Mesothelial cell of epicardium (in vitro differentiated cells): ENCODE results near the gene RAB40B. TPM values are rescaled to one million over a fixed set of nuclear protein-coding genes. Genes with fewer than 3 reads are reported as not detected.
A peak's percentile ranks its signal among the peaks of the same experiment; 100 is the strongest.

Source experiments
- DNase-seq, 2 experiments: peaks; one replicate each; pipeline ENCODE4 v3.0.0; 2021; ENCODE audit warnings: low spot score in 2 of 2; ENCODE audit not compliant: unreplicated experiment in 2 of 2
- H3K27ac Mint-ChIP-seq: 2 replicates; pipeline ENCODE4 v1.8.0; 2021; ENCODE audit warnings: mixed read lengths
- H3K27me3 Mint-ChIP-seq: 2 replicates; pipeline ENCODE4 v1.8.0; 2021; ENCODE audit warnings: low read depth, mixed read lengths
- H3K36me3 Mint-ChIP-seq: 2 replicates; pipeline ENCODE4 v1.8.0; 2021; ENCODE audit warnings: mixed read lengths
- H3K4me1 Mint-ChIP-seq: 2 replicates; pipeline ENCODE4 v1.8.0; 2021; ENCODE audit warnings: mixed read lengths
- H3K4me3 Mint-ChIP-seq: 2 replicates; pipeline ENCODE4 v1.8.0; 2021; ENCODE audit warnings: mild to moderate bottlenecking, moderate library complexity, mixed read lengths
- H3K9me3 Mint-ChIP-seq: 2 replicates; pipeline ENCODE4 v1.8.0; 2021; ENCODE audit warnings: mixed read lengths
- CTCF ChIP-seq: fragments of 200-600 bp; sonication (generic); IDR thresholded peaks from one replicate; pipeline ENCODE4 v1.5.0; 2021; ENCODE audit warnings: antibody characterized with exemption; ENCODE audit not compliant: unreplicated experiment
- total RNA-seq: library from RNA; stranded (reverse); gene quantifications from 3 replicates; pipeline ENCODE4 v1.2.1, GENCODE V29; 2021

The RAB40B gene
- total RNA-seq, 1 donor from 2014 or later, result 26.5 TPM

GRCh38 chr17:82691714-82692113 lies 6.8 kb downstream of the RAB40B start:
- H3K36me3 Mint-ChIP-seq, result peaks cover 23% of the 10 kb centered on the region
- H3K4me3 Mint-ChIP-seq, result no peak overlapping the region
- peaks cover 10% of the 10 kb centered on the region for H3K9me3 Mint-ChIP-seq
- peaks cover 7% of the 10 kb centered on the region for H3K27me3 Mint-ChIP-seq
- TF ChIP-seq CTCF, result no peak
- H3K27ac Mint-ChIP-seq, result no peak overlapping the region
- DNase-seq, result no peak
- H3K4me1 Mint-ChIP-seq, result peaks cover 11% of the 10 kb centered on the region

- DNase-seq, result no peak
- Mint-ChIP-seq H3K4me1 (peaks cover 15% of the 10 kb centered on the region), H3K27me3 (peaks cover under 1% of the 10 kb centered on the region), H3K36me3 (peaks cover 19% of the 10 kb centered on the region), H3K9me3 (peaks cover 10% of the 10 kb centered on the region), H3K27ac (no peak overlapping the region), H3K4me3 (no peak overlapping the region)
- no peak for TF ChIP-seq CTCF
Observed at GRCh38 chr17:82690786-82691489, 7.6 kb downstream of the RAB40B start.

- Mint-ChIP-seq H3K9me3 (peaks cover 3% of the 10 kb centered on the region), H3K4me1 (peaks cover 15% of the 10 kb centered on the region), H3K27me3 (no peaks in the 10 kb centered on the region), H3K27ac (no peak overlapping the region), H3K4me3 (no peak overlapping the region), H3K36me3 (peaks cover 13% of the 10 kb centered on the region)
- TF ChIP-seq CTCF, result no peak
- no peak for DNase-seq
Observed at GRCh38 chr17:82689077-82689476, 9.4 kb downstream of the RAB40B start.

DNA sequence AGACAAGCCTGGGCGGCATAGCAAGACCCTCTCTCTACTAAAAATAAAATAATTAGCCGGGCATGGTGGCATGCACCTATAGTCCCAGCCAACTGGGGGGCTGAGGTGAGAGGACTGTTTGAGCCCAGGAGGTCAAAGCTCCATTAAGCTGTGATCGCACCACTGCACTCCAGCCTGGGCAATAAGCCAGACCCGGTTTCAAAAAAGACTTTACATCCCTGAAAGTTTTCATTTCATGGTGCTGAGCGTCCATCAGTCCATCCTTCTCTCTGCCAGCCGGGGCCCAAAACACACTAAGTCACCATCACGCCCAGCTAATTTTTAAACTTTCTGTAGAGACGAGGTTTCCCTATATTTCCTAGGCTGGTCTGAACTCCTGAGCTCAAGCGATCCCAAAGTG lies 10.6 kb downstream of the RAB40B start:
- H3K27ac Mint-ChIP-seq, result no peak overlapping the region

GRCh38 chr17:82687375-82687861 lies 11.1 kb downstream of the RAB40B start:
- H3K4me1 Mint-ChIP-seq, result peaks cover 15% of the 10 kb centered on the region
- DNase-seq, result no peak

More for the DNA sequence above, 10.6 kb downstream of the RAB40B start:
- no peak for TF ChIP-seq CTCF
- Mint-ChIP-seq H3K4me3 (no peak overlapping the region), H3K9me3 (no peaks in the 10 kb centered on the region), H3K36me3 (peaks cover 8% of the 10 kb centered on the region), H3K4me1 (peaks cover 15% of the 10 kb centered on the region), H3K27me3 (no peaks in the 10 kb centered on the region)
- no peak for DNase-seq

More at GRCh38 chr17:82687375-82687861, 11.1 kb downstream of the RAB40B start:
- Mint-ChIP-seq H3K36me3 (peaks cover 11% of the 10 kb centered on the region), H3K4me3 (no peak overlapping the region), H3K27ac (peak overlapping the region; percentile 76), H3K27me3 (no peaks in the 10 kb centered on the region), H3K9me3 (peaks cover under 1% of the 10 kb centered on the region)
- TF ChIP-seq CTCF, result no peak
